Astrocyte of the spinal cord (primary cell): ENCODE data around the gene MSL1.

Source experiments
- DNase-seq: peaks from one replicate; pipeline ENCODE4 v3.0.0; 2011; ENCODE audit warnings: low read depth, low spot score
- H3K4me3 ChIP-seq: 2 replicates; pipeline ENCODE4 v1.5.1; 2011; ENCODE audit warnings: low read depth, mild to moderate bottlenecking, low read length, moderate library complexity
- CTCF ChIP-seq: IDR thresholded peaks from 2 replicates; pipeline ENCODE4 v1.5.1; 2012; ENCODE audit warnings: low read depth, mild to moderate bottlenecking, low read length, inconsistent platforms
- in situ Hi-C: cut with HindIII; loops from 2 replicates; pipeline ENCODE4 v1.10.0; 2017; ENCODE audit warnings: low sequenced_read_pairs

The MSL1 gene

DNA sequence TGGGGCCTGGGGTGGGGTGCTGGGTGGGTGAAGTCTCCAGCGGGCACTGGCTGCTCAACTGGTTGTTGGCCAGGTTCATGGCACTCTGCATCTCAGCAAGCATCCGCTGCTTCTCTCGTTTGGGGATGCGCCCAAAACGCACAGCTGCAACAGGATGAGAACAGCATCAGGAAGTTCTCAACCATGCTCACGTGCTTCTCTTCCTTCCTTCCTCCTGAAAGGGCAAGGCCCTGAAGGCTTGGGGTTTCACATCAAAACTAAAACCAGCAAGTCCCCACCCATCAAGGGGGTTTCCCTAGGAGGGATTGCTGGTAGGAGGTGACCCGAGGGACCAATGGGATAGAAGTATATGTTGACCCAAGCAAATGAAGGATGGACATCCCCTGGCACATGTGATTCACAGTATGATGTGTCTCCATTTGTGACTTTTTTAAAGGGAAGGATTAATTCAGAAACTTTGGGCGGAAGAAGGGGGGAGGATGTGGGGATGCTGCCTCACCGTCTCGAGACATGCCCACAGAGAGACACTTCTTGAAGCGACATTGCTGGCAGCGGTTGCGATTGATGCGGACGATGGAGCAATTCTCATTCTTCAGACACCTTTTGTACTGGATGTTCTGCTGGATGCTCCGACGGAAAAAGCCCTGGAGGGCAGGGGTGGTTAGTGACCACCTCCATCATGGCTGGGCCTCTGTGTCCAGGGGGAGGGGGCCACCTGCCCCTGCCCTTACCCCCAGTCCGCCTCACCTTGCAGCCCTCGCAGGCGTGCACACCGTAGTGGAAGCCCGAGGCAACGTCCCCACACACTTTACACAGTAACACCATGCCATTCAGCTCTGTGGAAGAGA is 25.6 kb upstream of the MSL1 start:
- DNase-seq, result no peak
- in situ Hi-C loops, result no loop called here
- H3K4me3 ChIP-seq, result no peak overlapping the region
- no peak for TF ChIP-seq CTCF

DNA sequence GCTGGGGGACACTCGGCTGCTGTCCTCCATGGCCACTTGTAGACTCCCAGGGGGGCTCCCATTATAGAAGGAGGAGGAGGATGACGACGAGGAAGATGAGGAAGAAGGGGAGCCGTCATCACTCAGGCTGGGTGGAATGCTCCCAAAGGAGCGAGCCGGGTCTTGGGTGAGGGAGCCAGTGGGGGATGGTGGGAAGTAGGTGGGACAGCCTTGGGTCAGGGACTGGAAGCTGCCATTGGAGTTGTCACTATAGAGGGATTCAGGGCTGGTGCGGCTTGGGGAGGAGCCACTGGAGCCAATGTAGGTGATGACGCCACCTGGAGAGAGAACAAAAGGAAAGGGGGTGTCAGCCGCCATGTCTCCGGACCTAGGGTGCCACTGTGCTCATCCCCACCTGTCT is 24.7 kb upstream of the MSL1 start:
- DNase-seq, result no peak
- H3K4me3 ChIP-seq, result no peak overlapping the region
- TF ChIP-seq CTCF, result no peak
- in situ Hi-C loops, result no loop called here

GRCh38 chr17:40097931-40098845 is 23.6 kb upstream of the MSL1 start:
- in situ Hi-C loops, result no loop called here
- DNase-seq, result no peak
- no peak for TF ChIP-seq CTCF
- peak overlapping the region; percentile 1 for H3K4me3 ChIP-seq

DNA sequence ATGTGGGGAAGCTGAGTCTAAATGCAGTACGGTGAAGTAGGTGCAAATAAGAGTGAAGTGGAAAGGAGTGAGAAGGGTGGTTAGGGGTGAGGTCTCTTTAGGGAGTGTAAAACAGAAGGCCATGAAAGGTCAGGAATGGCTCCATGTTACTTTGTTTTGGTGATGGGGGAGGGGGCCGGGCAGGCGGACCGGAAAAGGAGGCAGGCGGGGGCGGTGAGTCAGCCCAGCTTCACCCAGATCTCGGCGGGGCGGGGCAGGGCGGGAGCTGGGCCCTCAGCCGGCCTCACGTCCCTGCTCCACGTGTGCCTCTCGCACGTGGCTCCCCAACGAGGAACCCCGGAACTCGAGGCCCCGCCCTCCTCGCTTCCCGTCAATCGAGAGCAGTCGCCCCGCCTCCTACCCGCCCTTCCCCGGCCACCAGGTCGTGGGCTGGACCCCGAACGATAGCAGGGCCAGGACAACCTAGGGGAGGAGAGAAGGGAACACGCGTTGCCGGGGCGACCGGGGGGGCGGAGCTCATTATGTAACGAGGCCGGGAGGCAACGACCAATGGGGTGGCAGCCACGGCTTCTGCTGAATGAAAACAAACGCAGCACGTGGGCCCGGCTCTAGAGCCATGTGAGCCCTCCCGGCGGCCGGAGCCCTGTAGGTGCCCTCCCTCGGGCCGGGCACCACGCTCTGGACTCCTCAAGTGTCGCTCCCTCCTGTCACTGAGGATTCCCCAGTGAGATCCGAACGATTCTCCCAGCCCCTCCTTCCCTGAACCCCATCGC is 22.7 kb upstream of the MSL1 start:
- H3K4me3 ChIP-seq, result peak overlapping the region; percentile 78
- in situ Hi-C loops, result no loop called here
- peak; percentile 98 for DNase-seq
- no peak for TF ChIP-seq CTCF

DNA sequence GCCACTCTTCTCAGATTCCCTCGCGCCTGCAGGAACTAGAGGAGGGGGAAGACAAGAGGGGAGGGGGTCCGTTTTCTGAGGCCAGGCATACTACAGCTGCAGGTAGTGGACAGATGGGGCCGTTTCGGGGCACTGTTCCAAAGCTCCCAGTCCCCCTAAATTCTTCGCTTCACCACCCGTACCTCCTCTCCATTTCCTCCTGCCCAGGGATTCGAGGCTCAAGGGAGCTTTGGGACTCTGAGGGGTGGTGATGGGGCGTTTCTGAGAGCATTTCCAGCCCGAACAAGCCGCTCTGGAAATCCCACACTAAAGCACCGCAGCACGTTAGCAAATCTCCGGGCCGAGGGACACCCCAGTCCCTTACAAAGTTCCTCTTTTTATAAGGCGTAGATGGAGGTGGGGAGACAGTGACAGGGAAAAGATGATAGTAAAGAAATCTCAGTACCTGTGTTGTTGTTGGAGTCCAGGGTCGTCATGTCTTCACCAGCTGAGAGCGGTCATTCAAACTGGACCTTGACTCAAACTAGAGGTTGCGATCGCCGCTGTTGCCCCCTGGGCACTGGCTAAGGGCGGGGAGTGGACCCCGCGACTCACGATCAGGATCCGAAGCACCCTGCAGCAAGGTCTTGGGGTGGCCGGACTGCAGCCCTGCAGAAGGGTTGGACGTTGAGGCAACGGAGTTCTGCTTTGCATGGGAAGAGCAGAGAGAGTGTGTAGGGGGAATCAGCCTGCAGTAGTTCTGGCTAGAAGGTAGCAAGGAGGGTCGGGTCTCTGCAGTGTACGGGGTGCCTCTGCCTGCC is 22.0 kb upstream of the MSL1 start:
- DNase-seq, result no peak

More for the DNA sequence above, 22.0 kb upstream of the MSL1 start:
- no peak for TF ChIP-seq CTCF
- H3K4me3 ChIP-seq, result peak overlapping the region; percentile 78
- in situ Hi-C loops, result no loop called here
